A673 (cell line): ENCODE data around the gene CWF19L2.

ENCODE experiments used
- CTCF ChIP-seq: fragments of 300-800, 200-600 bp; sonication (generic); conservative IDR thresholded peaks from 2 replicates; pipeline ENCODE4 v1.5.1; 2017; ENCODE audit warnings: low read depth, mild to moderate bottlenecking, antibody characterized with exemption, low read length, moderate library complexity, mixed read lengths
- EZH2 ChIP-seq: fragments of 200-600 bp; sonication (generic); IDR thresholded peaks from 2 replicates; pipeline ENCODE4 v1.6.1; 2017; ENCODE audit warnings: borderline replicate concordance, low read depth, mild to moderate bottlenecking, mixed read lengths, antibody characterized with exemption, low read length; ENCODE audit not compliant: poor library complexity, severe bottlenecking

- no peak for TF ChIP-seq CTCF
- TF ChIP-seq EZH2 = no peak
Observed at GRCh38 chr11:107427569-107428180, 29.9 kb downstream of the CWF19L2 start.
